ENCODE data around the gene RPS29. TPM values are rescaled to one million over a fixed set of nuclear protein-coding genes. Genes with fewer than 3 reads are reported as not detected.

The RPS29 gene
- total and polyA plus RNA-seq, 4 experiments from 2014 or later = 3,602 to 10,008 (median 6,192) TPM

GRCh38 chr14:49598485-49599300 is 12.5 kb upstream of the RPS29 start, which contains the start of gene LRR1:
Gene LRR1 (plus strand): TSS chr14:49598940. CDS start chr14:49599021, 81 bp downstream.
- ChIA-PET POLR2A (ENCODE audit: partially characterized antibody) (interaction anchor here (1.0 to 5.7 kb wide), 18 partner anchors 11 to 765 kb away, joined by 3 to 144 read pairs (median 8); partner anchors contain the start of genes DMAC2L, DNAAF2, KLHDC2 and L2HGDH), CTCF (ENCODE audit: partially characterized antibody) (interaction anchor here (0.6 to 2.8 kb wide), 8 partner anchors 9 to 142 kb away, joined by 3 to 20 read pairs (median 6); partner anchors contain the start of genes MGAT2, RPL36AL and RPS29)
- no peaks in the 10 kb centered on the region for H3K9me3 ChIP-seq (ENCODE audit: control insufficient read depth in 1 of 2, low read length in 2 of 2)
- peak within 1 kb of the TSS; percentile 93 to 99 (median 98) for H3K27ac Mint-ChIP-seq
- H3K27me3 ChIP-seq (ENCODE audit: insufficient read depth, low read length) = no peaks in the 10 kb centered on the region
- intact Hi-C loops (cut with micrococcal nuclease) = loop anchor here (1.0 kb wide), 4 partner anchors 12 to 170 kb away; partner anchors contain the start of genes KLHDC2, MGAT2, RPL36AL and RPS29
- no peaks in the 10 kb centered on the region for H3K27me3 Mint-ChIP-seq
- peak within 1 kb of the TSS; percentile 90 for H3K27ac ChIP-seq (ENCODE audit: low read depth, low read length)
- H3K36me3 ChIP-seq (ENCODE audit: insufficient read depth, low read length) = no peaks in the 10 kb centered on the region
- peaks cover 9% of the 10 kb centered on the region for H3K4me1 ChIP-seq (ENCODE audit: insufficient read depth, low read length)
- H3K4me1 Mint-ChIP-seq = peaks cover 9 to 38% (median 25%) of the 10 kb centered on the region in 4 donors
- H3K4me3 ChIP-seq (ENCODE audit: low read length in 2 of 2) = peak within 1 kb of the TSS; percentile 70 to 97
- H3K9me3 Mint-ChIP-seq = no peaks in the 10 kb centered on the region
- H3K4me3 Mint-ChIP-seq = peak within 1 kb of the TSS; percentile 92 to 100 (median 98)
- peak; percentile 84 to 93 (median 87) for DNase-seq
- H3K36me3 Mint-ChIP-seq = peaks cover 0 to 20% of the 10 kb centered on the region in 2 donors

DNA sequence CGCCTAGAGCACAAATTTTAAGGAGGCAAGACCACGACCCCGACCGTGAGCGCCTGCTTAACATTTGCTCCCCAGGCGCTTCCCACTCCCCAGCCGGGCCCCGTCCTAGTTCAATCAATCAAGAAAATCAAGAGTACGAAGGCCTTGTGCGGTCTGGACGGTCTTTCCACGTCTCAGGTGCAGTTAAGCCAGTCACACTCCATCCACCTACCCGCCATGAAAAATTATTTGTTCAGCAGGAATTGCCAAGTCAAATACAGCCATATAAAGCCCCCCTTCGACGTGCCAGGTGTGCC is 12.0 kb upstream of the RPS29 start:
- no peaks in the 10 kb centered on the region for H3K36me3 ChIP-seq (ENCODE audit: insufficient read depth, low read length)
- H3K4me3 ChIP-seq (ENCODE audit: low read length in 2 of 2) = peak overlapping the region; percentile 70 to 97
- Mint-ChIP-seq H3K9me3 (no peaks in the 10 kb centered on the region), H3K4me1 (peaks cover 9 to 38% (median 25%) of the 10 kb centered on the region in 4 donors), H3K4me3 (peak overlapping the region; percentile 92 to 100 (median 98)), H3K27ac (peak overlapping the region; percentile 93 to 99 (median 98)), H3K27me3 (no peaks in the 10 kb centered on the region), H3K36me3 (peaks cover 0 to 19% of the 10 kb centered on the region in 2 donors)
- no peak for DNase-seq
- peaks cover 9% of the 10 kb centered on the region for H3K4me1 ChIP-seq (ENCODE audit: insufficient read depth, low read length)
- no peaks in the 10 kb centered on the region for H3K9me3 ChIP-seq (ENCODE audit: control insufficient read depth in 1 of 2, low read length in 2 of 2)
- CTCF ChIA-PET (ENCODE audit: partially characterized antibody) = interaction anchor here (1.3 to 2.8 kb wide), 5 partner anchors 10 to 136 kb away, joined by 3 to 20 read pairs (median 14); partner anchors contain the start of genes MGAT2, RPL36AL and RPS29
- H3K27ac ChIP-seq (ENCODE audit: low read depth, low read length) = peak overlapping the region; percentile 90
- POLR2A ChIA-PET (ENCODE audit: partially characterized antibody) = interaction anchor here (1.0 to 5.7 kb wide), 15 partner anchors 11 to 766 kb away, joined by 3 to 144 read pairs (median 9); partner anchors contain the start of genes DNAAF2, KLHDC2, MGAT2 and NEMF
- intact Hi-C loops (cut with micrococcal nuclease) = loop anchor here (1.0 kb wide), 4 partner anchors 12 to 170 kb away; partner anchors contain the start of genes KLHDC2, MGAT2, RPL36AL and RPS29
- no peaks in the 10 kb centered on the region for H3K27me3 ChIP-seq (ENCODE audit: insufficient read depth, low read length)

GRCh38 chr14:49594347-49595091 is 8.3 kb upstream of the RPS29 start:
- no peak overlapping the region for H3K27ac ChIP-seq (ENCODE audit: low read depth, low read length)
- no peak for DNase-seq
- POLR2A ChIA-PET (ENCODE audit: partially characterized antibody) = interaction anchor here (1.0 to 5.7 kb wide), 2 partner anchors 8 to 26 kb away, joined by 3 to 144 read pairs; partner anchors contain the start of genes RPL36AL and RPS29

GRCh38 chr14:49593016-49593415 is 6.8 kb upstream of the RPS29 start:
- intact Hi-C loops (cut with micrococcal nuclease) = no loop called here
- CTCF ChIA-PET (ENCODE audit: partially characterized antibody) = no interaction called here
- peaks cover 1 to 18% (median 10%) of the 10 kb centered on the region in 4 donors for H3K4me1 Mint-ChIP-seq

More at GRCh38 chr14:49594347-49595091, 8.3 kb upstream of the RPS29 start:
- Mint-ChIP-seq H3K4me1 (peaks cover 1 to 26% (median 15%) of the 10 kb centered on the region in 4 donors), H3K36me3 (peaks cover 0 to 13% of the 10 kb centered on the region in 2 donors), H3K4me3 (no peak overlapping the region), H3K27me3 (no peaks in the 10 kb centered on the region), H3K9me3 (no peaks in the 10 kb centered on the region), H3K27ac (peak overlapping the region in 1 of 7 donors; percentile 12)
- H3K4me1 ChIP-seq (ENCODE audit: insufficient read depth, low read length) = peaks cover 9% of the 10 kb centered on the region
- H3K27me3 ChIP-seq (ENCODE audit: insufficient read depth, low read length) = no peaks in the 10 kb centered on the region
- H3K4me3 ChIP-seq (ENCODE audit: low read length in 2 of 2) = no peak overlapping the region
- H3K36me3 ChIP-seq (ENCODE audit: insufficient read depth, low read length) = no peaks in the 10 kb centered on the region
- CTCF ChIA-PET (ENCODE audit: partially characterized antibody) = interaction anchor here (1.8 to 2.1 kb wide), 3 partner anchors 8 to 40 kb away, joined by 4 to 17 read pairs (median 9); partner anchors contain the start of genes MGAT2, RPL36AL and RPS29
- intact Hi-C loops (cut with micrococcal nuclease) = no loop called here
- H3K9me3 ChIP-seq (ENCODE audit: control insufficient read depth in 1 of 2, low read length in 2 of 2) = no peaks in the 10 kb centered on the region

GRCh38 chr14:49589387-49589786 is 3.2 kb upstream of the RPS29 start:
- intact Hi-C loops (cut with micrococcal nuclease) = loop anchor here (5.0 kb wide), 1 partner anchor 643 kb away; the partner anchor contains the start of gene SOS2
- CTCF ChIA-PET (ENCODE audit: partially characterized antibody) = interaction anchor here (1.1 kb wide), 1 partner anchor 260 kb away, joined by 3 read pairs; no protein-coding TSS in a partner anchor

More at GRCh38 chr14:49593016-49593415, 6.8 kb upstream of the RPS29 start:
- Mint-ChIP-seq H3K27ac (no peak overlapping the region), H3K9me3 (no peaks in the 10 kb centered on the region), H3K27me3 (no peaks in the 10 kb centered on the region), H3K36me3 (peaks cover 0 to 2% of the 10 kb centered on the region in 2 donors), H3K4me3 (no peak overlapping the region)
- Histone ChIP-seq H3K4me3 (ENCODE audit: low read length in 2 of 2) (no peak overlapping the region), H3K9me3 (ENCODE audit: control insufficient read depth in 1 of 2, low read length in 2 of 2) (no peaks in the 10 kb centered on the region), H3K36me3 (ENCODE audit: insufficient read depth, low read length) (no peaks in the 10 kb centered on the region), H3K27me3 (ENCODE audit: insufficient read depth, low read length) (no peaks in the 10 kb centered on the region), H3K27ac (ENCODE audit: low read depth, low read length) (no peak overlapping the region), H3K4me1 (ENCODE audit: insufficient read depth, low read length) (peaks cover 9% of the 10 kb centered on the region)
- POLR2A ChIA-PET (ENCODE audit: partially characterized antibody) = no interaction called here
- no peak for DNase-seq

GRCh38 chr14:49586673-49587460 is 687 bp upstream of the RPS29 start:
- Mint-ChIP-seq H3K27me3 (peaks cover 0 to 4% of the 10 kb centered on the region in 2 donors), H3K27ac (peak overlapping the region; percentile 88 to 100 (median 99)), H3K4me3 (peak overlapping the region; percentile 87 to 98 (median 95)), H3K36me3 (peaks cover 24 to 48% of the 10 kb centered on the region in 2 donors), H3K9me3 (peaks cover 0 to 12% (median 0%) of the 10 kb centered on the region in 8 donors), H3K4me1 (peaks cover 22 to 53% (median 35%) of the 10 kb centered on the region in 4 donors)
- H3K36me3 ChIP-seq (ENCODE audit: insufficient read depth, low read length) = peaks cover 23% of the 10 kb centered on the region
- ChIA-PET POLR2A (ENCODE audit: partially characterized antibody) (interaction anchor here (0.5 to 6.2 kb wide), 27 partner anchors 10 to 1235 kb away, joined by 3 to 197 read pairs (median 4); partner anchors contain the start of genes ARF6, DNAAF2, KLHDC2 and LRR1), CTCF (ENCODE audit: partially characterized antibody) (interaction anchor here (0.7 to 4.7 kb wide), 16 partner anchors 8 to 725 kb away, joined by 3 to 49 read pairs (median 4); partner anchors contain the start of genes DMAC2L, DNAAF2, KLHDC1 and KLHDC2)
- DNase-seq = peak; percentile 66 to 83 (median 82)
- H3K4me1 ChIP-seq (ENCODE audit: insufficient read depth, low read length) = peaks cover 30% of the 10 kb centered on the region
- H3K9me3 ChIP-seq (ENCODE audit: control insufficient read depth in 1 of 2, low read length in 2 of 2) = no peaks in the 10 kb centered on the region
- intact Hi-C loops (cut with micrococcal nuclease) = loop anchor here (1.0 to 5.0 kb wide), 9 partner anchors 11 to 726 kb away; partner anchors contain the start of genes DMAC2L, L2HGDH, LRR1 and MGAT2
- no peaks in the 10 kb centered on the region for H3K27me3 ChIP-seq (ENCODE audit: insufficient read depth, low read length)
- H3K4me3 ChIP-seq (ENCODE audit: low read length in 2 of 2) = peak overlapping the region; percentile 93 to 98
- peak overlapping the region; percentile 95 for H3K27ac ChIP-seq (ENCODE audit: low read depth, low read length)

More at GRCh38 chr14:49589387-49589786, 3.2 kb upstream of the RPS29 start:
- no peaks in the 10 kb centered on the region for H3K27me3 ChIP-seq (ENCODE audit: insufficient read depth, low read length)
- no peaks in the 10 kb centered on the region for H3K9me3 ChIP-seq (ENCODE audit: control insufficient read depth in 1 of 2, low read length in 2 of 2)
- H3K4me1 ChIP-seq (ENCODE audit: insufficient read depth, low read length) = peaks cover 5% of the 10 kb centered on the region
- Mint-ChIP-seq H3K27ac (peak overlapping the region in 1 of 7 donors; percentile 1), H3K4me1 (peaks cover 7 to 28% (median 15%) of the 10 kb centered on the region in 4 donors), H3K4me3 (no peak overlapping the region), H3K27me3 (peaks cover 0 to 4% of the 10 kb centered on the region in 2 donors), H3K36me3 (peaks cover 5 to 24% of the 10 kb centered on the region in 2 donors), H3K9me3 (peaks cover 0 to 12% (median 0%) of the 10 kb centered on the region in 8 donors)
- H3K36me3 ChIP-seq (ENCODE audit: insufficient read depth, low read length) = no peaks in the 10 kb centered on the region
- no peak overlapping the region for H3K4me3 ChIP-seq (ENCODE audit: low read length in 2 of 2)
- POLR2A ChIA-PET (ENCODE audit: partially characterized antibody) = interaction anchor here (1.0 kb wide), 1 partner anchor 45 kb away, joined by 3 read pairs; no protein-coding TSS in a partner anchor
- H3K27ac ChIP-seq (ENCODE audit: low read depth, low read length) = no peak overlapping the region
- DNase-seq = no peak

Measured in CD4-positive, alpha-beta memory T cell (primary cell).